ENCODE measurements around the gene ELL2.
A peak's percentile ranks its signal among the peaks of the same experiment; 100 is the strongest.
"Not testable (repeated sequence)": the region's sequence is repeated elsewhere in the genome, so short reads cannot be mapped to it uniquely, and the experiment has no call there.

Gene ELL2

DNA sequence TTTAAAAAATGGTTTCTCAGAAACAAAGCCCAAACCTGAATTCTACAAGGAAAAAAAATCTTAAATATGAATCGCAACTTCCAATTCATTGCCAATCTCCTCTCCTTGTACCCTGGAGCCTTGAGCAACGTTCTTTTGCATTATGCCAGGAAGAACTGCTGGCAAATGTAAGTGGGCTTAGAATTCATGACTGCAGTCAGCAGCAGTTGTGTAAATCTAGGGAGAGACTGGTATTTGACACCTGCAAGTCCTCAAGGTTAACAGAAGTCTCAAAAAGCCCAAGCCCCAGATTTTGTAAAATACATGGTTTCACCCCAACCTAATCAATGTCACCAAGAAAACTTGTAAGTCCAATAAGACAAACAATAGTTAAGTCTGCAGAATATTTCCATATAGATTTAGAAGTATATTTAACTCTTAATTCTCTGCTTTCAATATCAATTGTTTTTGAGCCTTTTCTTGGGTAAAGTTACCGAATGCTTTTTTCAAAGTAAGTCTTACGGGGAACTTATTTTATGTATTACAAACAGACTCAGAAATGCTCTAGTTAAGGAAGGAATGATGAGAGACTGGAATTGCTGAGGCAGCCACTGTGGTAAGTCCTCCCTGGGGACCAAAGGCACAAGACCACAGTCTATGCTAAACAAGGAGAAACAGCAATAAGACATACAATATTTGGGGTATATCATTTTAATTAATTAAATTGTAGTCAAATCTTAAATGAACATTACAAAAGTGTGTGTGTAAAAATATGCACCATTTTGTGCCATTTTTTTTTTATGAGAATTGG is 31.3 kb downstream of the ELL2 start:
- DNase-seq = no peak

DNA sequence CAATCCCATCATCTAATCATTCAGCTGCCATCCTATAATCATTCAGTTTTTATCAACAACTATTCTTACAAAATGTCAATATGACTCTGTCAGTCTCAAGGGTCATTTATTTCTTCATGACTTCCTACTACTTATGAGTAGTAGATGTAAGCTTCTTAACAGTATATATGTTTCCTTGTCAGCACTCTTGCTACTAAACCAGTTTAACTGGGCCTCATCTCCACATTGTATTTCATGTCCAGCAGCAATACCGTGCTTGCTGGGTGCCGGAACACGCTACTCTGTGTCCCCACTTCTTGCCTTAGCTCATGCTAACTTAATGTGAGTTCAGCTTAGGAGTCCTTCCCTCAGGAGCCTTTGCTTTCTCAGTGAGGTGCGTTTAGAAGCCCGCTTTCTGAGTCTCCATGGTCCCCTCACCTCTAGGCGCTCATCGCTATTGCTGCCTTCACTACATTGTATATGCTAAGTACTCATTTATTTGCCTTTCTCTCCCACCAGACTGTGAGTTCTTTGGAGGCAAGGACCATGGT is 32.9 kb downstream of the ELL2 start:
- DNase-seq = no peak

DNA sequence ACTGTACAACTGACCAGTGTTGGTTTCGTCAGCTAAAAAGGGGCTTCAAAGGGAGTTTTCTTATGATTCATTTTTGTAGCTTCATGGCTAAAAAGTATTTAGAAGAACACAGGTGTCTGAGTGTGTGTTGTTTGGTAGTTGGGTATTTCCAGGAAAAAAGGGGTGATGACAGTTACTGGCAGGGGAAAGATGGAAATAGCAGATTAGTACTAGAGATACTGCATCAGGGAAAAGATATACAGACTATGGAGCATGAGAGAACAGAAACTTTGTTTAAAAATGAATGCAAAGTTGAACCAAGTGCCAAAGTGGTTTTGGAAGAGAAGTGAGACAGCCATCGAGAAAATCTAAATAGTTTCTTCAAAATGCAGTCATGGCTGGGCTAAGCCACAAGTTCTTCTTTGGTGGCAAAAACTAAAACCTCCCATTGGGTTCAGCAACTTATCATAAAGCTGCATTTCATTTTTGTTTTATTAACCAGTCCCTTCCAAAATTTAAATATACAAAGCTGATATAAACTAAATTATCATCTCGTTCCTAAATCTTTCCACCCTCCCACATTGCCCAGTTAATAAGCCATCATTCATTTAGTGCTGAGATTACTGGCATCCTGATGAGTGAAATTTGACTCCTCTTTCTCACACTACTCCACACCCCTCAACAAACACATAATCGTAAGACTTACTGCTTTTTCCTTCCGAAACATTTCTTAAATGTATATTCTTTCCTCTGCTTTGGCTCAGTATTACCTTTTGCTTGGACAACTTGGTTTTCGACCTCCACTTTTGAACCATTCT is 33.5 kb downstream of the ELL2 start:
- DNase-seq = no peak

DNA sequence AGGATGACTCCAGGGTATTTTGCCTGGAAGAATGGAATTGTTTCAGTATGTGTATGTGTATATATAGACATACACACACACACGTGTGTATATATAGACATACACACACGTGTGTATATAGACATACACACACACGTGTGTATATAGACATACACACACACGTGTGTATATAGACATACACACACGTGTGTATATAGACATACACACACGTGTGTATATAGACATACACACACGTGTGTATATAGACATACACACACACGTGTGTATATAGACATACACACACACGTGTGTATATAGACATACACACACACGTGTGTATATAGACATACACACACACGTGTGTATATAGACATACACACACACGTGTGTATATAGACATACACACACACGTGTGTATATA is 34.4 kb downstream of the ELL2 start:
- DNase-seq = not testable (repeated sequence)

DNA sequence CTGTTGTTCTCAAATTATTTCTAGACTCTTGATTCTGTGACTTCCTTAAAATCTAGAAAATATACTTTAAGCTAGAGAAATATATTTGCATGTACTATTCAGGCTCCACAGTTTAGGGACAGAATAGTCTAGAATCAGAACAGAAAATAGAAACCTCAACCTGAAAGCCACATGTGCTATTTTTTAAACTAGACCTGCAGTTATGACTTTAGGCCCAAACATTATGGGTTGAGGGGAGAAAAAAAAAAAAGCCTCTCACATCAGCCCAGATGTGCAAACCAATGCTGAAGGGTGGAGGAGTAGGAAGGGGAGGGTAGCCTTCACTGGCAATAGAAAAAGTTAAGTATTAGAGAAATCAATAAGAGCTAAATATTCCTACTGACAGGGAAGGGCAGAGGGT is 35.7 kb downstream of the ELL2 start:
- no peak for DNase-seq

DNA sequence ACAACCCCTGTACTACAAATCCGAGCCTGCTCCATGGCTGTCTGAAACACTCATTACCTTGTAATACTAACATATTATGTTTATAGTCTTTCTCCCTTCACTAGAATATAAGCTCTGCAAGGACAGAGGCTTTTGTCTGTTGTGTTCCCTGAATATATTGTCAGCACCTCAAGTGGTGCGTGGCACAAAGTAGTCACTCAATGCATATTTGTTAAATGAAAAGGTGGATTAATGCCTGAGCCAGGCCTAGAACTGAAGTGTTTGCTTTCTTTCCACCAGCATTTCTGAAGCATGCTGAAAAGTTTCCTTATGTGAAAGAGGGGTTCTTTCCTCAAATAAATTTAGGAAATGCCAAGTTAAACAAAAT is 36.3 kb downstream of the ELL2 start:
- DNase-seq = no peak

DNA sequence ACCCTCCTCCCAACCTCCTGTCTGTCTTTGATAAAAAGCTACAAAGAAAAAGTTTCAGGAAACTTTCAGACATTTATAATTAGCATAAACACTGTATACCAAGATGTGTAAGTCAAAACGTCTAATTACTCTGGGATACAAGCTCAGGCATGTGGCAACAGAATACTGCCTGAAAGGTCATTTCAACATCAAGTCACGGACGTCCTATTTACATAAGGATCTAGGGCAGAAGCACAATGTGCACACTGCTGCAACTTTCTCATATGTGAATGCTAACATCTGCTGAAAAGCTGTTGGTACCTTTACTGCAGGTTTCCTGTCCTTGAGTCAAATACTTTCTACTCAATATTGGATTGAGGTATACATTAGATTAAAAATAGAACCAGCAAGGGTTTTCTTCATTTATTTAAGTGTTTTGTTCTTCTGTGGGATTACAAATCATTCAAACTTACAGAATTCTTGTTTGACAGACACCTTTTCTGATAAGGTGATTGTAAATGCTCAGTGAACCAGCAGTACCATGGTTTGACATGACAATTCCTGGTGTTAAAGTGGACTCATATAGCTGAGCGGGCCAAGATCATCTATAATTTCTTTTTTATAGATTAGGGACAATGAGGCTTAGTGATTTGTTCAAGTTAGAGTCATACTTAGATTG is 36.8 kb downstream of the ELL2 start:
- DNase-seq = no peak

DNA sequence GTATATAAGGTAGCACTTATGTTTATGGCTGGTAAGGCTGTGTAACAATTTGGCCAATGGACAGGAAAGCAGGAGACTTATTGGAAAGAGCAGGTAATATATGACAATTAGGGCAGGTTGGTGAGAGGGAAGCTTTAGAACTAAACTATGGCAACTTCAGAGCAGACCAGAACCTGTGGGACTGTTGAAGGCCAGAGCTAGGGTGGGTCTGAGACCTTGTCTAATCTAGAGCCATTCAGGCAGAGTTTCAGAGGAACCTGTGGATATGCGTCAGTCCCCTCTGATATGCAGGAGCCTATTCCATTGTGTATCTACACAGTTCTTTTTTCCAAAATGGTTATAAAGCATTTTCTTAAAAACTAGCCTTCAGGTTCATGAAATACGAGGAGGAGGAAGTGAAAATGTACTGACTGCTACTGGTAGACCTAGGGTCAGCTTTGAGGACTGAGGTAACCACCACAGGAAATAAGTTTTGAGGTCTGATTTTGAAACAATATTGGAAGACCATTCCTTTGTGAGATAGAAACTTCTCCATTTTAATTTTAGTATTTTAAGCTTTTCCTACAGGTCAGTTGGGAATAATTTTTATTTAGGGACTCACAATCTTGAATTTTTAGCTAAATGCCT is 37.6 kb downstream of the ELL2 start:
- DNase-seq = no peak

DNA sequence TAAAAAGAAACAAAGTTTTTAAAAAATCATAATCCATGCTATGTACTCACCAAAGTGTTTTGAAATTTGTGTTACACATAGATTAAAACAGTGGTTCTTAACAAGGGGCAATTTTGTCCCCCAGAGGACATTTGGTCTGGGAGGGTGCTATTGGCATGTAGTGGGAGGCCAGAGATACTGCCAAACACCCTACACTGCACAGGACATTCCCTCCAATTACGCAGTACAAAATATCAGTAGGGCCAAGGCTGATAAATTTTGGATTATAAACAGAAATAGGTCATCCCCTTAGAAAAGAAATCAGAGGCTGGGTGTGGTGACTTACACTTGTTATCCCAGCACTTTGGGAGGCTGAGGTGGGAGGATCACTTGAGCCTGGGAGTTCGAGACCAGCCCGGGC is 38.9 kb downstream of the ELL2 start:
- no peak for DNase-seq

DNA sequence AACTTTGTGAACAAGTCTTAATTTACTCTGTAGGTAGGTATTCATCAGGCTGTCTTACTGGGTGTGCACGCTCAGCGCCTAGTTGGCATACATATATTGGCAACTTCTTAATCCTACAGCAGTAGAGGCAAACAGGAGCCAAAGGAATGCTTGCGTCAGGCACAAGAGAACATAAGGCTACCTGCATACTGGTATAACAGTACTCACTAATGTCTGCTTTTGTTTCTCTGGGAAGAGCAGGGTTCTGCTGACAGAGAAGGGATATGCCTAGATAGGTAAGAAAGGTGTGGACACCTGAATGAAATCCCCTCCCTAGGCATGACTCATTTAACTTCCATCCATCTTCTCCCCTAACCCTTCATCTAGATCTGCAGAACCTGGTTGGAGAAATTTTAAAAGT is 40.1 kb downstream of the ELL2 start:
- no peak for DNase-seq

DNA sequence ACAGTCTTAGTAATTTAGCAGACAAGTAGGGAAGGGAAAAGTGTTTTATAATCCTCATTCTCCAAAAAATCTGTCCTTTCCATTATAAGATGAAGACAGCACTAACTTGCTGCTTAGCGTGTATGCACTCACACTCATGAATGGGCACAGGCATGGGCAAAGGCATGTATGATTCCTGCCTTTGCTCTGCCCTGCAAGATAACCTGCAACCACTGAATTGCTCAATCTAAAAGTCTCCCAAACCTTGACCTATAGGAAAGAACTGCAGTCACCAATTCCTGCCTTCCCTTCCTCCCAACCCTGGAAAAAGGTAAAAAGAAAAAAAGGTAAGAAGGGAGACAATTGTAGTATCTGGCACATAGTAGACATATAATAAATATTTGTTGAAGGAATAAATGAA is 40.8 kb downstream of the ELL2 start:
- no peak for DNase-seq

DNA sequence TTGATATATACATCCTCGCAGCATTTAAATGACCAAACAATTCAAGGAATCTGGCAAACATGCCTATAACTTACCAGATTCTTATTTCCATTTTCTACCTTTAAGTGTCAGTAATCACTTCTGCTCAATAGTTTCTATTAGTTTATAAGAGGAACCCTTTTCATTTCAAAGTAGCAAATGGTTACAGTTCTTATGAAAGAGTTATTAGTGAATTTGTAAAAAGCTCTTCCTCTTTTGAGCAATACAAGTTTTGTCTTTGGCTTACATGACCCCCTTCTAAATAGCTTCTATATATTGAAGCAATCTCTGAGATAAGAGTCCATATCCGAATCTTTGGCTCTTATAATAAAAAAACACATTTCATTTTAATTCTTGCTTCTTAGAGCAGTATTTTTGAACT is 42.0 kb downstream of the ELL2 start:
- DNase-seq = no peak

DNA sequence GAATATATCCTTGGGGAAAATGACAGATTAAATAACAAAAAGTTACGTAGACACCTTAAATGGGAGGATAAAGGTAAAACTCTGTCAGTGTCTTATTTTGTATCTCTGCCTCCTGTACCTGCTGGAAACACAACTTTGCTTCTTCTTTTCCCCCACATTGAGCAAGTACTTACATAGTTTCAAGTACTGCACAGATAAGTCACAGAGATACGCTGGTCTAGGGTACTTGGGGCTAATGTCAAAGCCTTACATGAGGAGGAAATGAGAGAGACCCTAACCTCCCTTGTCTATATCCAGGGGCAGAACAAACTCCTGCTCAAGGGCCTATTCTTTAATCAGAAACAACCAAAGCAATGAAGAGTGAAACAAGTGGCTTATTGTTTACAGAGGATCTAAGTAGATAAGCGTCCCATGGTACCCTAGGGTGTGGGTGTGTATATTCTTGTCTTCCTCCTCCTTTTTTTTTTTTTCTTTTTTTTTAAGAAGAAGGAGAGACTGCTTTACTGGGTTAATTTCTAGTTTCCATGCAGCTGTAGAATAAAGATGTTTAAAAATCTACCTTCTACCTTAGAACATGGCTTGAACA is 43.1 kb downstream of the ELL2 start:
- DNase-seq = no peak

DNA sequence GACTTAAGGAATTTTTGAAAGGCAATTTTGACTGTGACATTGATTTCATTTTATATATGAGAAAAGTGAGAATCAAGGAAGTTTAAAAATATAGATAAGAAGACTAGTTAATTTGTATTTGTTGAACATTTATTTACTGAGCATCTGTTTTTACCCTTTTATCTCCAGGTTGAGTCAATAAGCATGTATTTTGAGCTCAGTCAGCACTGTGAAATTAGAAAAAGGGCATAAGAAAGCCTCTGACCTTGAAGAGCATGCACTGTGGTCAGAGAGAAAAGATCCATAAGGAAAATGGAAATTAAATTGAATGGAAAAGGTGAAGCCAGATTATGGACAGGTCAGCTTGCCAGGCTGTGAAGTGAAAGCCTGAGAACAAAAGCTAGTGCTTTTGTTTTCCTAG is 44.4 kb downstream of the ELL2 start:
- no peak for DNase-seq

DNA sequence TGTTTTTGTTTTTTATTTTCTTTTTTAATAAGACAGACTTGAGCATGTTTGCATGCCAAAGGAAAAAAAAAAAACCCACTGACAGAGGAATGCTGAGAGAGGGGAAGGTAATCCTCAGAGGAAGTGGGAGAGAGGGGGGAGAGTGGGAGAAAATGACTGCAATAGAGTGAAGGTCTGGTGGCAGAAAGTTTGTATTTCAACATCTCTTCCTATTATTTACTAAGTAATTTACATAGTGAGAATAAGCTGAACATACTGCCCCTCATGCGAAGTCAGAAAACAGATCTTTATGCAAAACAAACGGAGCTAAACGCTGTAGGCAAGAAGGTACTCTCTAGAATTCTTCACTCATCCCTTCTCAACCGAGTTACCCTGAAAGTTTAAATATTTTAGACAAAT is 45.0 kb downstream of the ELL2 start:
- no peak for DNase-seq

DNA sequence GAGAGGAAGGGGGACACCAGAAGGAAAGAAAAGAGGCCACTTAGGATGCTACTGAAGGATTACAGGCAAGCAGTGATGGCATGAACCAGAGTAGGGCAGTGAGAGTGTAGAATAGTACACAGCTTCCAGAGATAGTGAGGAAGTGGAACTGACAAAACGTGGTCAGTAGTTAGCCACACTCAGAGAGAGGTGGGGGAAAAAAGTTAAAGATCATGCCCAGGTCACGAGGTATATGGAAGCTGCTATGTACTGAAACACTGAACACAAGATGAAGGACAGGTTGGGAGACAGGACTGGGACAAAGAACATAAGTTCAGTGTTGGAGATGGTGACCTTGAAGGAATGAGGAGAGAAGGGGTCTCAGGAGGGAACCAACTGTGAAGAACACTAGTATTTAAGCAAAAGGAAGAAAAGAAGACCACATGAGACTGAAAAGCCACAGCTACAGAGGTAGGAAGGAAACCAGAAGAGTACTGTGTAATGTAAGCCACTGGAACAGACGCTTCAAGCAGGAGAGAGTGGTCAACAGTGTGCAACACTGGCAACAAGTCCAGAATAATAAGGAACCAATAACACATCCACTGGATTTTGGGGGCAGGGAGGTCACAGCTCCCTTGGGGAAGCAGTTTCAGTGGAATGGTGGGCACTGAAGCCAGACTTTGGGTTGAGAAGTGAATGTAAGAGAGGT is 45.5 kb downstream of the ELL2 start:
- DNase-seq = peak in 1 of 14 donors; percentile 18

DNA sequence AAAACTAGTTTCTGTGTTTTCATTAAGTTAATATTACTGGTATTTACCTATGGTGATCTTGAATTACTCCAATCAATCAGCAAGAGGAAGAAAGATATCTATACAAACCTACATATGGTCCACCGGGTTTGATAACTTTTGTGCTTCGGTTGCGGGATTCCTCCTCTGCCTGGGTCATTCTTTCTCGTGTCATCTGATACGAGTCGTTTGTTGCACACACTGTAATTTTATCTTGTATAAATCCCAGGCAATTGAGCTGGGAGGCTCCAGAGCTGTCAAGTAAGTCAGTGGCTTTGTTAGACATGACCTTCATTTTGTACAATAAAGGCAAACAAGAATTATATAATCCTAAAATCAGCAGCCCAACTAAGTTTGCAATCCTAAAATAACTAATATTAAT is 48.0 kb downstream of the ELL2 start:
- no peak for DNase-seq

DNA sequence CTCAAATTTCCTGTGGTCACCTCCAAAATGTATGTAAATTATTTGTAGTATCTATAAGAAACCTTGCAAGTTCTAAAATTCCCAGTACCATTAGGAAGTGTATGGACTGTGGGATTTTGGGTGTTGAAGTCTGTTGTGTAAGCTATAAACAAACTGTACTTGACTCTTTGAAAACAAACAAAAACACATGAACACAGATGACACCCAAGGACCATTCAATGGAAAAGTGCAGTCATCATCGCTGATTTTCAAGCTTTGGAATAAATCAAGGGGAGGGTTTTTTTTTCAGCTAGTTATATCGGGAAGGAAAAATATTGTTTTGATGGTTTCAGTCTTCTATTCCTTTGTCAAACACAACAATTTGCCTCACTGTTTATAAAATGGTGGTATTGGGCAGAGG is 49.6 kb downstream of the ELL2 start:
- DNase-seq = no peak

DNA sequence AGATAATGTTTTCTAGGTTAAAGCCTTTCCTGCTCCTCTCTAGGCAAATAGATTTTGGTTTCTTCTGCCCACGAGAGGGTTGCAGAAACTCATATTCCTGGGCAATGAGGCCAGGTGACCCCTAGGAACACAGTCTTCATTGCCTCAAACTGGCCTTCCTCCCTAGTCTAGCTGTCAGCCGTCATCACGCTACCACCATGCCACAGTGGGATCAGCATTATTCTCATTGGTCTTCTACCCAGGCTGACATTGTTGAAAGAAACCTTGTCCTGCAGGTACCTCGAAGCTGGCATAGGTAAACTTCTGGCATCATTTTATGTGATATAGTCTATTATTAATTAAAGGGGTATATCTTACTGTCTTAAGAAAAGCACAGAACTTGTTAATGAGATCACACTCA is 51.1 kb downstream of the ELL2 start:
- no peak for DNase-seq

DNA sequence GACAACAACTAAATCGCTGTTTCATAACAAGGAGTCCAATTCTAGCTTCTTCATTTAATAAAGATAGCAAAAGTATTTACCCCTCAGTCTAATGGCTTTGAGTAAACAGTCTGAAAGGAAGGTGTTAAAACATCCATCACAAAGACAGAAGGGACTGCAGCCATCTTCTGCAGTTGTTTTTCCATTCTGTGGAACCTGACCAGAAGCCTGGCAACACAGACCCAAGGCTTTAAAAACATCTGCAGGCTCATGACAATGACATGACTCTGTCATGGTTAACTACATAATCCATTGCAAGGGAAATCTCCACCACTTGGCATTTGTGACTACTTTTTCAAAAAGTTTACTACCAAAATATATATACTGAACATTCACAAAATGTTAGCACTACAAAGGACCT is 51.9 kb downstream of the ELL2 start:
- DNase-seq = no peak

DNA sequence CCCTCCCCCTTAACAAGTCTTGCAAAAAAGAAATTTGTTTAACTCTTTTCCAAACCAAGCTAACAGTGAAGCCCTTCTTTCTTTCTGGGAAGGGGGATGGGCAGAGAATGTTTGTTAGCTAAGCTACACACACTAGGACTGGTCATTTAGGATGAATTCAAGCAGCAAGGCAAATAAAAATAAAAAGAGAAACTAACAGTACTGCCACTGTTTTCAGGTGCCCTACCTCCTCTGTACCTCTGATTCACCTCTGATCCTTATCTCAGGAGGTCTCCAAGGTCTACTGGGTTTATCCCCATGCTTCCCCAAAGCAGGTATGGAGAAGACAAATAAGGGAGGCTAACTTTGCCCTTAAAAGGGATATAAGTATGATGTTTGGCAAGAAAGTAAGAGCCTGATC is 52.9 kb downstream of the ELL2 start:
- no peak for DNase-seq
